A549 treated with dexamethasone at 1 μM for 4 hours (cell line): ENCODE data around the gene CTAG1B. TPM values are rescaled to one million over a fixed set of nuclear protein-coding genes. Genes with fewer than 3 reads are reported as not detected.

Experiments
- total RNA-seq: library from RNA; stranded (reverse); fragments of 200-300 nt; extraction: Qiagen RNA extraction; gene quantifications from 5 replicates; pipeline ENCODE4 v1.2.3, GENCODE V29; 2022

The CTAG1B gene
- total RNA-seq: not detected in 5 replicates

DNA sequence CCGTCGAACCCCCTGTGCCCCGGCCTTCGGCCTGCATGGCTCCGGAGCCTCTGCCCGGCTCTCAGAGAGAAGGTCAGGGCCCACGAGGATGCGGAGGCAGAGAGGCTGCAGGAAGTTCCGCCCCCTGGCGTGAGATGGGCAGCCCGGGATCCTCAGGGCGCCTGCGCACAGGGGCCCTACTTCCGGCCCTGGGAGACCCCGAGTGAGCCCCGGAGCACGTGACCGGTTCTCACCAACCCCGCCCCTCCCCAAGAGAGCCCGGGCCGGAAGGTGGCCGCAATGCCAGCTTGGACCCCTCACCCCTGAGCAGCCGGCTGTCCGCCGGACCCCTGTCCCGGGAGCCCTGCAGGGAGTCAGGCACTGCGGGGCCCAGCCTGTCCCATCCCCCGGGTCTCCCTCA is at the start of gene CTAG1B:
Gene CTAG1B, minus strand, starts transcription at position 101 of the 400 bp plus-strand sequence. Its CDS starts 64 bp downstream, at position 37.

DNA sequence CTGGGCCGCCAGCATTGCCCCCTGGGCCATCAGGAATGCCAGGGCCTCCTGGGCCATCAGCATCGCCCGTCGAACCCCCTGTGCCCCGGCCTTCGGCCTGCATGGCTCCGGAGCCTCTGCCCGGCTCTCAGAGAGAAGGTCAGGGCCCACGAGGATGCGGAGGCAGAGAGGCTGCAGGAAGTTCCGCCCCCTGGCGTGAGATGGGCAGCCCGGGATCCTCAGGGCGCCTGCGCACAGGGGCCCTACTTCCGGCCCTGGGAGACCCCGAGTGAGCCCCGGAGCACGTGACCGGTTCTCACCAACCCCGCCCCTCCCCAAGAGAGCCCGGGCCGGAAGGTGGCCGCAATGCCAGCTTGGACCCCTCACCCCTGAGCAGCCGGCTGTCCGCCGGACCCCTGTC is 34.3 kb upstream of the CTAG1B start, which contains the start of gene CTAG2:
Gene CTAG2, minus strand, starts transcription at position 167 of the 400 bp plus-strand sequence. Its CDS starts 64 bp downstream, at position 103.

DNA sequence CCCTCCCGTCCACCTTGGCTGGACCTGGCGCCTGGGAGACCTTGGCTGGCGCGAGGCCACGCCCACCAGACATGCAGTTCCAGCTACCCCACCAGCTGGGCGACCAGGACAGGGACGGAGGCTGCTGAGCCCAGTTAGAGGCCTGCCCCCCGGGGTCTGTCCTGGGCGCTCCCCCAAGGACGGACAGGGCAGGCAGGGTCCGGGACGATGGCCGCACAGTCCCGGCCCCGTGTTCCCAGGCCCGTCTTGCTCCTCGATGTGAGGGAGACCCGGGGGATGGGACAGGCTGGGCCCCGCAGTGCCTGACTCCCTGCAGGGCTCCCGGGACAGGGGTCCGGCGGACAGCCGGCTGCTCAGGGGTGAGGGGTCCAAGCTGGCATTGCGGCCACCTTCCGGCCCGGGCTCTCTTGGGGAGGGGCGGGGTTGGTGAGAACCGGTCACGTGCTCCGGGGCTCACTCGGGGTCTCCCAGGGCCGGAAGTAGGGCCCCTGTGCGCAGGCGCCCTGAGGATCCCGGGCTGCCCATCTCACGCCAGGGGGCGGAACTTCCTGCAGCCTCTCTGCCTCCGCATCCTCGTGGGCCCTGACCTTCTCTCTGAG is 34.4 kb downstream of the CTAG1B start, which contains the start of gene CTAG1A:
Gene CTAG1A, plus strand, starts transcription at position 549 of the 599 bp plus-strand sequence. CDS start 74 bp downstream, outside the sequence.

Other genes starting within 250 kb of the CTAG1B start
- 1,222 to 1,700 TPM (median 1,580 TPM) in 5 replicates for gene FLNA, start 244.6 kb downstream of the CTAG1B start, total RNA-seq
- gene EMD, start 240.0 kb downstream of the CTAG1B start, total RNA-seq: 134 to 157 TPM (median 149 TPM) in 5 replicates
- gene RPL10, start 220.9 kb downstream of the CTAG1B start, total RNA-seq: 4,314 to 5,661 TPM (median 4,476 TPM) in 5 replicates
- 24.9 to 30.3 TPM (median 28.4 TPM) in 5 replicates for gene DNASE1L1, start 210.0 kb downstream of the CTAG1B start, total RNA-seq
- gene TAFAZZIN, start 207.7 kb downstream of the CTAG1B start, total RNA-seq: 30.5 to 39.0 TPM (median 34.2 TPM) in 5 replicates
- 73.1 to 108 TPM (median 104 TPM) in 5 replicates for gene ATP6AP1, start 190.6 kb downstream of the CTAG1B start, total RNA-seq
- gene GDI1, start 182.1 kb downstream of the CTAG1B start, total RNA-seq: 83.8 to 110 TPM (median 102 TPM) in 5 replicates
- gene FAM50A, start 175.1 kb downstream of the CTAG1B start, total RNA-seq: 102 to 123 TPM (median 110 TPM) in 5 replicates
- 5.6 to 25.1 TPM (median 13.8 TPM) in 5 replicates for gene PLXNA3, start 161.0 kb downstream of the CTAG1B start, total RNA-seq
- gene LAGE3, start 140.0 kb downstream of the CTAG1B start, total RNA-seq: 46.2 to 57.3 TPM (median 56.4 TPM) in 5 replicates
- gene UBL4A, start 132.7 kb downstream of the CTAG1B start, total RNA-seq: 60.1 to 68.0 TPM (median 66.5 TPM) in 5 replicates
- gene SLC10A3, start 128.7 kb downstream of the CTAG1B start, total RNA-seq: 29.1 to 41.5 TPM (median 40.6 TPM) in 5 replicates
- gene FAM3A, start 103.0 kb downstream of the CTAG1B start, total RNA-seq: 34.7 to 46.6 TPM (median 42.6 TPM) in 5 replicates
- gene G6PD, start 72.4 kb downstream of the CTAG1B start, total RNA-seq: 1,257 to 1,682 TPM (median 1,603 TPM) in 5 replicates
- gene IKBKG, start 71.7 kb downstream of the CTAG1B start, total RNA-seq: 30.1 to 42.7 TPM (median 40.9 TPM) in 5 replicates
- gene CTAG1A, start 34.1 kb downstream of the CTAG1B start, total RNA-seq: not detected in 5 replicates
- gene CTAG2, start 34.3 kb upstream of the CTAG1B start, total RNA-seq: not detected in 5 replicates
- gene GAB3, start 131.8 kb upstream of the CTAG1B start, total RNA-seq: 0.41 to 1.1 TPM (median 0.90 TPM) in 5 replicates
- 150 to 187 TPM (median 161 TPM) in 5 replicates for gene DKC1, start 143.6 kb upstream of the CTAG1B start, total RNA-seq
- 15.5 to 17.3 TPM (median 16.8 TPM) in 5 replicates for gene MPP1, start 186.2 kb upstream of the CTAG1B start, total RNA-seq
- gene SMIM9, start 215.4 kb upstream of the CTAG1B start, total RNA-seq: not detected in 5 replicates